ENCODE data around the gene UQCR10.

- TF ChIP-seq EP300 (IDR thresholded peaks at IDR 0.05) (no peak), HDAC2 (IDR thresholded peaks at IDR 0.05) (no peak), CHD2 (IDR thresholded peaks at IDR 0.05; ENCODE audit: low read length, partially characterized antibody) (no peak), RCOR1 (IDR thresholded peaks at IDR 0.05; ENCODE audit: low read depth, low read length) (no peak), POLR2A (IDR thresholded peaks at IDR 0.05; ENCODE audit: low read length) (no peak), POLR2AphosphoS2 (conservative IDR thresholded peaks at IDR 0.05; ENCODE audit: low read length) (no peak)
- TF ChIP-seq, protein P1, sequence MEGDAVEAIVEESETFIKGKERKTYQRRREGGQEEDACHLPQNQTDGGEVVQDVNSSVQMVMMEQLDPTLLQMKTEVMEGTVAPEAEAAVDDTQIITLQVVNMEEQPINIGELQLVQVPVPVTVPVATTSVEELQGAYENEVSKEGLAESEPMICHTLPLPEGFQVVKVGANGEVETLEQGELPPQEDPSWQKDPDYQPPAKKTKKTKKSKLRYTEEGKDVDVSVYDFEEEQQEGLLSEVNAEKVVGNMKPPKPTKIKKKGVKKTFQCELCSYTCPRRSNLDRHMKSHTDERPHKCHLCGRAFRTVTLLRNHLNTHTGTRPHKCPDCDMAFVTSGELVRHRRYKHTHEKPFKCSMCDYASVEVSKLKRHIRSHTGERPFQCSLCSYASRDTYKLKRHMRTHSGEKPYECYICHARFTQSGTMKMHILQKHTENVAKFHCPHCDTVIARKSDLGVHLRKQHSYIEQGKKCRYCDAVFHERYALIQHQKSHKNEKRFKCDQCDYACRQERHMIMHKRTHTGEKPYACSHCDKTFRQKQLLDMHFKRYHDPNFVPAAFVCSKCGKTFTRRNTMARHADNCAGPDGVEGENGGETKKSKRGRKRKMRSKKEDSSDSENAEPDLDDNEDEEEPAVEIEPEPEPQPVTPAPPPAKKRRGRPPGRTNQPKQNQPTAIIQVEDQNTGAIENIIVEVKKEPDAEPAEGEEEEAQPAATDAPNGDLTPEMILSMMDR (IDR thresholded peaks at IDR 0.05): no peak
- TF ChIP-seq, protein P2, sequence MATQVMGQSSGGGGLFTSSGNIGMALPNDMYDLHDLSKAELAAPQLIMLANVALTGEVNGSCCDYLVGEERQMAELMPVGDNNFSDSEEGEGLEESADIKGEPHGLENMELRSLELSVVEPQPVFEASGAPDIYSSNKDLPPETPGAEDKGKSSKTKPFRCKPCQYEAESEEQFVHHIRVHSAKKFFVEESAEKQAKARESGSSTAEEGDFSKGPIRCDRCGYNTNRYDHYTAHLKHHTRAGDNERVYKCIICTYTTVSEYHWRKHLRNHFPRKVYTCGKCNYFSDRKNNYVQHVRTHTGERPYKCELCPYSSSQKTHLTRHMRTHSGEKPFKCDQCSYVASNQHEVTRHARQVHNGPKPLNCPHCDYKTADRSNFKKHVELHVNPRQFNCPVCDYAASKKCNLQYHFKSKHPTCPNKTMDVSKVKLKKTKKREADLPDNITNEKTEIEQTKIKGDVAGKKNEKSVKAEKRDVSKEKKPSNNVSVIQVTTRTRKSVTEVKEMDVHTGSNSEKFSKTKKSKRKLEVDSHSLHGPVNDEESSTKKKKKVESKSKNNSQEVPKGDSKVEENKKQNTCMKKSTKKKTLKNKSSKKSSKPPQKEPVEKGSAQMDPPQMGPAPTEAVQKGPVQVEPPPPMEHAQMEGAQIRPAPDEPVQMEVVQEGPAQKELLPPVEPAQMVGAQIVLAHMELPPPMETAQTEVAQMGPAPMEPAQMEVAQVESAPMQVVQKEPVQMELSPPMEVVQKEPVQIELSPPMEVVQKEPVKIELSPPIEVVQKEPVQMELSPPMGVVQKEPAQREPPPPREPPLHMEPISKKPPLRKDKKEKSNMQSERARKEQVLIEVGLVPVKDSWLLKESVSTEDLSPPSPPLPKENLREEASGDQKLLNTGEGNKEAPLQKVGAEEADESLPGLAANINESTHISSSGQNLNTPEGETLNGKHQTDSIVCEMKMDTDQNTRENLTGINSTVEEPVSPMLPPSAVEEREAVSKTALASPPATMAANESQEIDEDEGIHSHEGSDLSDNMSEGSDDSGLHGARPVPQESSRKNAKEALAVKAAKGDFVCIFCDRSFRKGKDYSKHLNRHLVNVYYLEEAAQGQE (IDR thresholded peaks at IDR 0.05): no peak
These were observed 30.2 kb downstream of the UQCR10 start for GRCh38 chr22:29797351-29797750.
